ENCODE measurements around the gene WDR43.

The WDR43 gene

GRCh38 chr2:28934769-28935168 lies 40.3 kb downstream of the WDR43 start:
- DNase-seq (ENCODE audit: low read depth): no peak
- H3K4me3 ChIP-seq (ENCODE audit: low read depth, low read length): no peak overlapping the region
- no peak for TF ChIP-seq MAX (IDR thresholded peaks at IDR 0.05; ENCODE audit: low read depth, low read length)
- no peak for TF ChIP-seq MYC (IDR thresholded peaks at IDR 0.05; ENCODE audit: low read depth, low read length)
- TF ChIP-seq POLR2A (IDR thresholded peaks at IDR 0.05; ENCODE audit: extremely low read depth, insufficient read length): no peak
- no peak for TF ChIP-seq CTCF (IDR thresholded peaks at IDR 0.05; ENCODE audit: low read depth, low read length)

GRCh38 chr2:28941008-28941407 lies 46.5 kb downstream of the WDR43 start:
- no peak for TF ChIP-seq POLR2A (IDR thresholded peaks at IDR 0.05; ENCODE audit: extremely low read depth, insufficient read length)
- TF ChIP-seq MYC (IDR thresholded peaks at IDR 0.05; ENCODE audit: low read depth, low read length): no peak
- no peak for TF ChIP-seq MAX (IDR thresholded peaks at IDR 0.05; ENCODE audit: low read depth, low read length)
- TF ChIP-seq CTCF (IDR thresholded peaks at IDR 0.05; ENCODE audit: low read depth, low read length): no peak
- no peak for DNase-seq (ENCODE audit: low read depth)
- no peak overlapping the region for H3K4me3 ChIP-seq (ENCODE audit: low read depth, low read length)

GRCh38 chr2:28944535-28945248 lies 50.2 kb downstream of the WDR43 start:
- no peak for TF ChIP-seq POLR2A (IDR thresholded peaks at IDR 0.05; ENCODE audit: extremely low read depth, insufficient read length)
- TF ChIP-seq MAX (IDR thresholded peaks at IDR 0.05; ENCODE audit: low read depth, low read length): no peak
- no peak for TF ChIP-seq MYC (IDR thresholded peaks at IDR 0.05; ENCODE audit: low read depth, low read length)
- no peak for TF ChIP-seq CTCF (IDR thresholded peaks at IDR 0.05; ENCODE audit: low read depth, low read length)
- no peak overlapping the region for H3K4me3 ChIP-seq (ENCODE audit: low read depth, low read length)
- no peak for DNase-seq (ENCODE audit: low read depth)

GRCh38 chr2:28948160-28948559 lies 53.7 kb downstream of the WDR43 start:
- H3K4me3 ChIP-seq (ENCODE audit: low read depth, low read length): no peak overlapping the region
- TF ChIP-seq POLR2A (IDR thresholded peaks at IDR 0.05; ENCODE audit: extremely low read depth, insufficient read length): no peak
- no peak for TF ChIP-seq MYC (IDR thresholded peaks at IDR 0.05; ENCODE audit: low read depth, low read length)
- TF ChIP-seq MAX (IDR thresholded peaks at IDR 0.05; ENCODE audit: low read depth, low read length): no peak
- TF ChIP-seq CTCF (IDR thresholded peaks at IDR 0.05; ENCODE audit: low read depth, low read length): no peak
- DNase-seq (ENCODE audit: low read depth): no peak

- TF ChIP-seq POLR2A (IDR thresholded peaks at IDR 0.05; ENCODE audit: extremely low read depth, insufficient read length): no peak
- TF ChIP-seq MAX (IDR thresholded peaks at IDR 0.05; ENCODE audit: low read depth, low read length): no peak
- no peak for TF ChIP-seq MYC (IDR thresholded peaks at IDR 0.05; ENCODE audit: low read depth, low read length)
- TF ChIP-seq CTCF (IDR thresholded peaks at IDR 0.05; ENCODE audit: low read depth, low read length): no peak
- no peak overlapping the region for H3K4me3 ChIP-seq (ENCODE audit: low read depth, low read length)
- no peak for DNase-seq (ENCODE audit: low read depth)
These were observed 54.7 kb downstream of the WDR43 start for GRCh38 chr2:28949190-28949589.

All from NB4 (cell line).